Astrocyte (in vitro differentiated cells and primary cell): ENCODE results near the gene UBALD2. TPM values are rescaled to one million over a fixed set of nuclear protein-coding genes. Genes with fewer than 3 reads are reported as not detected.

Experiments used
- DNase-seq: peaks from one replicate; pipeline ENCODE4 v3.0.0-alpha.2; 2010; ENCODE audit warnings: low read depth
- FAIRE-seq: peaks from 2 replicates; lab custom pipeline; 2011; peaks lifted over from hg19 to GRCh38; lab: Jason Lieb, UNC
- H2AFZ ChIP-seq: 2 replicates; pipeline ENCODE4 v1.6.0; 2012; ENCODE audit warnings: low read depth, low read length, inconsistent platforms
- H3K27ac ChIP-seq: 2 replicates; pipeline ENCODE4 v1.5.1; 2011; ENCODE audit warnings: low read depth, low read length, inconsistent platforms
- H3K27me3 ChIP-seq: 2 replicates; pipeline ENCODE4 v1.6.0; 2011; ENCODE audit warnings: low read length, inconsistent platforms; ENCODE audit not compliant: insufficient read depth
- H3K36me3 ChIP-seq: 2 replicates; pipeline ENCODE4 v1.5.1; 2011; ENCODE audit warnings: low read length, inconsistent platforms; ENCODE audit not compliant: insufficient read depth
- H3K4me1 ChIP-seq: 2 replicates; pipeline ENCODE4 v1.5.1; 2011; ENCODE audit warnings: low read length, inconsistent platforms; ENCODE audit not compliant: insufficient read depth
- H3K4me2 ChIP-seq: 2 replicates; pipeline ENCODE4 v1.6.0; 2012; ENCODE audit warnings: low read length, inconsistent platforms
- H3K4me3 ChIP-seq: 2 replicates; pipeline ENCODE4 v1.5.1; 2011; ENCODE audit warnings: low read depth, mild to moderate bottlenecking, low read length, inconsistent platforms; ENCODE audit not compliant: insufficient read depth
- H3K79me2 ChIP-seq: 2 replicates; pipeline ENCODE4 v1.6.0; 2012; ENCODE audit warnings: mild to moderate bottlenecking, low read length, inconsistent platforms; ENCODE audit not compliant: insufficient read depth
- H3K9ac ChIP-seq: 2 replicates; pipeline ENCODE4 v1.6.0; 2012; ENCODE audit warnings: mild to moderate bottlenecking, low read length, inconsistent platforms
- H3K9me3 ChIP-seq: 2 replicates; pipeline ENCODE4 v1.5.1; 2012; ENCODE audit warnings: low read depth, mild to moderate bottlenecking, low read length, inconsistent platforms; ENCODE audit not compliant: insufficient read depth
- H4K20me1 ChIP-seq: 2 replicates; pipeline ENCODE4 v1.6.0; 2012; ENCODE audit warnings: low read length, inconsistent platforms; ENCODE audit not compliant: insufficient read depth
- H3K27ac Mint-ChIP-seq: one replicate; pipeline ENCODE4 v1.8.0; 2021; ENCODE audit warnings: mild to moderate bottlenecking, mixed read lengths; ENCODE audit not compliant: unreplicated experiment
- H3K27me3 Mint-ChIP-seq: one replicate; pipeline ENCODE4 v1.8.0; 2021; ENCODE audit warnings: low read depth, mixed read lengths; ENCODE audit not compliant: unreplicated experiment
- H3K36me3 Mint-ChIP-seq: one replicate; pipeline ENCODE4 v1.8.0; 2021; ENCODE audit warnings: low read depth, mixed read lengths; ENCODE audit not compliant: unreplicated experiment
- H3K4me1 Mint-ChIP-seq: one replicate; pipeline ENCODE4 v1.8.0; 2021; ENCODE audit warnings: low read depth, mixed read lengths; ENCODE audit not compliant: unreplicated experiment
- H3K4me3 Mint-ChIP-seq: one replicate; pipeline ENCODE4 v1.8.0; 2021; ENCODE audit warnings: mild to moderate bottlenecking, moderate library complexity, mixed read lengths; ENCODE audit not compliant: unreplicated experiment
- H3K9me3 Mint-ChIP-seq: one replicate; pipeline ENCODE4 v1.8.0; 2021; ENCODE audit warnings: mild to moderate bottlenecking, mixed read lengths; ENCODE audit not compliant: unreplicated experiment
- EZH2 ChIP-seq: IDR thresholded peaks from 2 replicates; pipeline ENCODE4 v1.6.1; 2012; ENCODE audit warnings: mild to moderate bottlenecking, low read length, inconsistent platforms; ENCODE audit not compliant: insufficient read depth
- total RNA-seq: library from RNA; stranded (reverse); gene quantifications from 2 replicates; pipeline ENCODE4 v1.2.1, GENCODE V29; 2021
- TF ChIP-seq, protein P1 (sequence below): IDR thresholded peaks from 2 replicates; pipeline ENCODE4 v1.5.1; 2011; ENCODE audit warnings: low read depth, mild to moderate bottlenecking, inconsistent platforms, low read length, moderate library complexity; ENCODE audit not compliant: insufficient read depth

Gene UBALD2
- total RNA-seq, 1 donor from 2014 or later: 32.8 TPM

DNA sequence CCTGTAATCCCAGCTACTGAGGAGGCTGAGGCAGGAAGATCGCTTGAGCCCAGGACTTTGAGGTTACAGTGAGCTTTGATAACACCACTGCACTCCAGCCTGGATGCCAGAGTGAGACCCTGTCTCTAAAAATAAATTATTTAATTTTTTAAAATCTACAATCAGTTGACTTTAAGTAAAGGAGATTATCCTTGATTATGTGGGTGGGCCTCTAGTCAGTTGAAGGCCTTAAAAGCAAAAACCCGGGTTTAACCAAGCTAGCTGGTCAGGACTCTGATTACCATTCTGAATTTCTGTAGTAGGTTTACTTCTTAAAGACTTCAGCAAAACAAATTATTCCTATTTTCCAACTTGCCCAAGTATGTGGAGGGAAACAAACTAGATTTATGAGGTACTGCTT is 29.3 kb upstream of the UBALD2 start:
- Histone ChIP-seq H4K20me1 (no peaks in the 10 kb centered on the region), H2AFZ (no peak overlapping the region), H3K27ac (no peak overlapping the region), H3K4me2 (no peak overlapping the region), H3K9me3 (no peaks in the 10 kb centered on the region), H3K4me1 (peaks cover 4% of the 10 kb centered on the region), H3K9ac (no peak overlapping the region), H3K79me2 (no peaks in the 10 kb centered on the region), H3K27me3 (peaks cover 17% of the 10 kb centered on the region), H3K4me3 (no peak overlapping the region), H3K36me3 (no peaks in the 10 kb centered on the region)
- H3K36me3 Mint-ChIP-seq: no peaks in the 10 kb centered on the region
- TF ChIP-seq, protein P1, sequence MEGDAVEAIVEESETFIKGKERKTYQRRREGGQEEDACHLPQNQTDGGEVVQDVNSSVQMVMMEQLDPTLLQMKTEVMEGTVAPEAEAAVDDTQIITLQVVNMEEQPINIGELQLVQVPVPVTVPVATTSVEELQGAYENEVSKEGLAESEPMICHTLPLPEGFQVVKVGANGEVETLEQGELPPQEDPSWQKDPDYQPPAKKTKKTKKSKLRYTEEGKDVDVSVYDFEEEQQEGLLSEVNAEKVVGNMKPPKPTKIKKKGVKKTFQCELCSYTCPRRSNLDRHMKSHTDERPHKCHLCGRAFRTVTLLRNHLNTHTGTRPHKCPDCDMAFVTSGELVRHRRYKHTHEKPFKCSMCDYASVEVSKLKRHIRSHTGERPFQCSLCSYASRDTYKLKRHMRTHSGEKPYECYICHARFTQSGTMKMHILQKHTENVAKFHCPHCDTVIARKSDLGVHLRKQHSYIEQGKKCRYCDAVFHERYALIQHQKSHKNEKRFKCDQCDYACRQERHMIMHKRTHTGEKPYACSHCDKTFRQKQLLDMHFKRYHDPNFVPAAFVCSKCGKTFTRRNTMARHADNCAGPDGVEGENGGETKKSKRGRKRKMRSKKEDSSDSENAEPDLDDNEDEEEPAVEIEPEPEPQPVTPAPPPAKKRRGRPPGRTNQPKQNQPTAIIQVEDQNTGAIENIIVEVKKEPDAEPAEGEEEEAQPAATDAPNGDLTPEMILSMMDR: no peak
- TF ChIP-seq EZH2: no peak
- H3K9me3 Mint-ChIP-seq: no peaks in the 10 kb centered on the region
- no peak overlapping the region for H3K4me3 Mint-ChIP-seq
- FAIRE-seq: no peak
- H3K27me3 Mint-ChIP-seq: peaks cover 13% of the 10 kb centered on the region
- DNase-seq: no peak
- H3K4me1 Mint-ChIP-seq: no peaks in the 10 kb centered on the region
- no peak overlapping the region for H3K27ac Mint-ChIP-seq

GRCh38 chr17:76236603-76237002 is 28.5 kb upstream of the UBALD2 start:
- Histone ChIP-seq H3K4me3 (no peak overlapping the region), H3K9me3 (no peaks in the 10 kb centered on the region), H3K36me3 (no peaks in the 10 kb centered on the region), H3K27ac (no peak overlapping the region), H3K27me3 (peaks cover 17% of the 10 kb centered on the region), H3K4me1 (peaks cover 4% of the 10 kb centered on the region), H3K9ac (no peak overlapping the region), H4K20me1 (no peaks in the 10 kb centered on the region), H3K79me2 (no peaks in the 10 kb centered on the region), H3K4me2 (no peak overlapping the region), H2AFZ (no peak overlapping the region)
- Mint-ChIP-seq H3K36me3 (no peaks in the 10 kb centered on the region), H3K27ac (no peak overlapping the region), H3K27me3 (peaks cover 19% of the 10 kb centered on the region), H3K4me3 (no peak overlapping the region), H3K9me3 (no peaks in the 10 kb centered on the region), H3K4me1 (no peaks in the 10 kb centered on the region)
- TF ChIP-seq, protein P1: no peak
- no peak for TF ChIP-seq EZH2
- FAIRE-seq: no peak
- no peak for DNase-seq

- Histone ChIP-seq H3K9me3 (no peaks in the 10 kb centered on the region), H3K4me2 (no peak overlapping the region), H3K4me1 (peaks cover 4% of the 10 kb centered on the region), H3K27ac (no peak overlapping the region), H3K27me3 (peaks cover 30% of the 10 kb centered on the region), H3K79me2 (no peaks in the 10 kb centered on the region), H4K20me1 (no peaks in the 10 kb centered on the region), H3K4me3 (no peak overlapping the region), H2AFZ (no peak overlapping the region), H3K9ac (no peak overlapping the region), H3K36me3 (no peaks in the 10 kb centered on the region)
- no peak for DNase-seq
- H3K27me3 Mint-ChIP-seq: peaks cover 28% of the 10 kb centered on the region
- no peak overlapping the region for H3K4me3 Mint-ChIP-seq
- no peaks in the 10 kb centered on the region for H3K36me3 Mint-ChIP-seq
- no peaks in the 10 kb centered on the region for H3K9me3 Mint-ChIP-seq
- no peak overlapping the region for H3K27ac Mint-ChIP-seq
- no peaks in the 10 kb centered on the region for H3K4me1 Mint-ChIP-seq
- no peak for TF ChIP-seq EZH2
- TF ChIP-seq, protein P1: no peak
- FAIRE-seq: no peak
Observed at GRCh38 chr17:76237859-76238313, 27.3 kb upstream of the UBALD2 start.
